ENCODE results near the gene NUP210.

The NUP210 gene

DNA sequence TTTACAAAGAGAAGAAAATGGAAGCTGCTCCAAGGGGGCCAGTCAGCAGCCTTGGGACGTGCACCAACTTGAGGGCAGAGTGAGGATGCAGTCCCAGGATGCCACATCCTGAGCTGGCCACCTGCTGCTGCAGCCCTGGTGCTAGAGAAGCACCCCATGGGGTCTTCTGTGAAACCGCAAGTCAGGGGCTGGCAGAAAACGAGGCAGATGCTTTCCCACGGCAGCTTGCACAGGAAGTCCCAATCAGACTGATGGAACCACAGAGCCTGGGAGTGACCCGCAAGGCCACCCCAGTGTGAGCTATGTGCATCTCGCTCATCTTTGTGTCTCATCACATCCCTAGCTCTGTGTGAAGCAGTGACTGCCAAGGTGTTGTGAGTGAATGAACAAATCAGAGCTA lies 76.5 kb downstream of the NUP210 start:
- H3K9me3 Mint-ChIP-seq = no peaks in the 10 kb centered on the region
- H3K27me3 Mint-ChIP-seq = no peaks in the 10 kb centered on the region
- H3K4me1 Mint-ChIP-seq = peaks cover 23% of the 10 kb centered on the region
- H3K4me3 Mint-ChIP-seq = no peak overlapping the region
- no peak for ATAC-seq
- peaks cover 77% of the 10 kb centered on the region for H3K36me3 Mint-ChIP-seq
- H3K27ac Mint-ChIP-seq = no peak overlapping the region

DNA sequence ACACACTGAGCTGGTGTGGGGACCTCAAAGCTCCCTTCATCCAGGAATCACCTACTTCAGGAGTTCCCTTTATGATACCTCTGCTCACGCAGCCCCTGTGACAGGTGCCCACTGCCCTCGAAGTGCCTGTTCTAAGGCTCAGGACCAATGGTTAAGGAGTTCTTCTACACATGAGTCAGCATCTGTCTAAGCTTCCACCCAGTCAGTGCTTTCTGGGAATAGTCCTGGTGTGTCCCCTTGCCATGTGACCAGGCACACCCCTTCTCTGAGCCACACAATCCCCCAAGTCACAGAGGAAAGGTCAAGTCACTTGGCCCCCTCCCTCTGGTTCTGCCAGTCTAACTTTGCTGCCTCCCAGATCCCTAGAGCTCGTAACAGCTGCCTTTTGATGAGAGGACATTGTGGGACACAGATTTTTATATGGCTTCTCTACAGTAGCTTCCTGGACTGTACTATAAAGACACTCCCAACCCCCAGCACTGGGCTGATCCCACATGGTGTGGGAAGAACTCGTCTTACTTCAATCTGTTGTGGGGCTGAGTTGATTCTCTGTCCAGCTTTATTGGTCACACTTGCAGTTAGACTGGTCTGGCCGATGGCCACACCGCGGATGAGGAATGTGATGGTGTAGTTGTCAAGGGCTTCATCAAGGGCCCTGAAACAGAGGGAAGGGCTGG lies 78.8 kb downstream of the NUP210 start:
- Mint-ChIP-seq H3K4me3 (no peak overlapping the region), H3K27me3 (no peaks in the 10 kb centered on the region), H3K9me3 (no peaks in the 10 kb centered on the region), H3K27ac (peak overlapping the region; percentile 35), H3K36me3 (peaks cover 84% of the 10 kb centered on the region), H3K4me1 (peaks cover 19% of the 10 kb centered on the region)
- no peak for ATAC-seq

DNA sequence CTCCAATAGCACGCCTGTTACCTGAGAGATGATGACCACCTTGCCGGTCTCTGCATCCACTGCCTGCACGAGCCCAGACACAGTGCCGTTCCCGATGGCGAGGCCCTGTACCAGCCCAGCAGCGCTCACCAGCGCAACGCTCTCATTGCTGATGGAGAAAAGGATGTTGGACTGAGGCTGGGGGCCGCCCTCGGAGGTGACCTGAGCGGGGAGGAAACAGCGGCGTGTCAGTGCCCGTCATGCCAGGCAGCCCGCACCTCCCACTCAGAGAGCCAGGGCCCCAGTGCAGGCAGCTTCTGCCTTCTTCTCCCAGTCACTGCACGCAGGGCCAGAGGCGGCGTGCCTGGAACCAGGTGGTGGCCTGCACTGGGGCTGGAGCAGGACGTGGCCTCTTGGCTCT lies 80.3 kb downstream of the NUP210 start:
- Mint-ChIP-seq H3K27ac (no peak overlapping the region), H3K4me1 (peaks cover 26% of the 10 kb centered on the region), H3K27me3 (no peaks in the 10 kb centered on the region), H3K9me3 (no peaks in the 10 kb centered on the region), H3K36me3 (peaks cover 84% of the 10 kb centered on the region), H3K4me3 (no peak overlapping the region)
- no peak for ATAC-seq

DNA sequence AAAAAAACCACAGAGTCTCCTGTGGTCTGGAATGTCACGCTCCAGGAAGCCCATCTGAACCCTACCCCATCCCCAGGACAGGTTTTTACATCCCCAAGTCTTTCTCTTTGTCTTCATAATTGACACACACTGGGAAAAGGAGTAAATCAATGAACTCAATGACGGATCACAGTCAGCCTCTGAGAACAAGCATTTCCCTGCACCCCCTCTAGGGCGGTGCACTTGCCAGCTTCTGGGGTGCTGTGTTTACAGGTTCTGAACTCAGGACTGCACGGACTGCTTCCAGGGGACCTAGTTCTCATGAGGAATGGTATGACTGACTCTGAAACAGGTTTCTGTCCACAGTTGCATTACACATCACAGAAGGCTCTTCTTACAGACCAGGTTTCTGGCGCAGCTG lies 81.1 kb downstream of the NUP210 start:
- ATAC-seq = no peak
- H3K4me3 Mint-ChIP-seq = no peak overlapping the region
- H3K36me3 Mint-ChIP-seq = peaks cover 83% of the 10 kb centered on the region
- peaks cover 34% of the 10 kb centered on the region for H3K4me1 Mint-ChIP-seq
- peak overlapping the region; percentile 84 for H3K27ac Mint-ChIP-seq
- no peaks in the 10 kb centered on the region for H3K9me3 Mint-ChIP-seq
- no peaks in the 10 kb centered on the region for H3K27me3 Mint-ChIP-seq

DNA sequence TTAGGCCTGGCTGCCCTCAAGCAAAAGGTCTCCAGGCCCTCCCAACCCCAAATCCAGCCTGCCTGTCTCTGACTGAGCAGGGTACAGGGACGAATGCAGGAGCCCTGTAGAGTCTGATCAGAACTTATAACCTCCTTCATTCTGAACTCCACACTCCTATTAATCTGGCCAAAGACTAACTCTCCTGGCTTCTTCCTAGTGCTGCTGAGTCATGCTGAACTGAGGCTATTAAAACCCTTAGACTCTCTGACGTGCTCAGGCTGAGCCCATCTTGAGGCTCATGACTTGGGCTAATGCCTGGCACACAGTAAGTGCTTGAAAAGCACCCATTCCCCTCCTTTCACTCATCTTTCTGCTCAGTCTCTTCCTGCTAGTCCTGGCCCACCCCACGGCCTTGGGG lies 81.9 kb downstream of the NUP210 start:
- H3K4me3 Mint-ChIP-seq = no peak overlapping the region
- H3K36me3 Mint-ChIP-seq = peaks cover 82% of the 10 kb centered on the region
- no peak for ATAC-seq
- H3K27me3 Mint-ChIP-seq = no peaks in the 10 kb centered on the region
- peaks cover 42% of the 10 kb centered on the region for H3K4me1 Mint-ChIP-seq
- no peaks in the 10 kb centered on the region for H3K9me3 Mint-ChIP-seq
- peak overlapping the region; percentile 84 for H3K27ac Mint-ChIP-seq

DNA sequence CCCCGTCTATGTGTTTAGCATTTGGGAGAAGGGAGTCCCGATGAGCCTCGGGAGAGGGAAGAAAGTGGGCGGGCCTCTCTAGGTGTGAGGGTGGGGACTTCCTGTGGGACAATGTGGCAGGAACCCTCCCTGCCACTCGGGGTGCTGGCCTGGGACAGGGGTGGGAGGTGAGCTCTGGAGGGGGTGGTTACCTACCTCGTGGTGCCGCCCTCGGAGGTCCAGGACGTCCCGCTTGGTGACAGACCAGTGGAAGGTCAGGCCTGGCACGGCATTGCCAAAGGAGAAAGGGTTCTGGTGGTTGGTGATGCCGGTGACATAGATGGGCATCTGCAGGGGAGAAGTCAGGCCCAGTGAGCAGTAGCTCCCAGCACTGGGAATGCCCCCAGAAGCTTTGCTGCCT lies 83.5 kb downstream of the NUP210 start:
- Mint-ChIP-seq H3K27me3 (no peaks in the 10 kb centered on the region), H3K9me3 (no peaks in the 10 kb centered on the region), H3K27ac (peak overlapping the region; percentile 77), H3K36me3 (peaks cover 80% of the 10 kb centered on the region), H3K4me3 (no peak overlapping the region), H3K4me1 (peaks cover 58% of the 10 kb centered on the region)
- ATAC-seq = no peak

DNA sequence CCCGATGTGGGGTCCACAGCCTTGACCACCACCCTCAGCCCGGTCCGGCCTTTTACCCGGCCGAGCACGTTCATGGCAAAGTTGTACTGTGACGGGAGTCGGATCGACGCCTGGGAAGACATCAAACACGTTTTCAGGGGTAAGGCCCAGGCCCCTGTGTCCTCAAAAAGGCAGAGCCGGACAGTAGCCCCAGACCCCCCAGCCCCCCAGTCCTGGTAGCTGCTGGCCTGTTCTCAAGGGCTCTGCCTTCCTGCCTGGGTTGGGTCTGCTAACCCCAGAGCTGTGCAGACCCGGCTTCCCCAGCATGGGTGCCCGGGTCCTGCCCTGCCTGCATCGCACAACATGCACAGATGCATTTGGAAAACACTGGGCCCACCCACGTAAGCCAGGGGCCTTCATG lies 84.6 kb downstream of the NUP210 start:
- Mint-ChIP-seq H3K27me3 (no peaks in the 10 kb centered on the region), H3K9me3 (no peaks in the 10 kb centered on the region), H3K4me3 (no peak overlapping the region), H3K27ac (peak overlapping the region; percentile 88), H3K4me1 (peaks cover 65% of the 10 kb centered on the region), H3K36me3 (peaks cover 78% of the 10 kb centered on the region)
- ATAC-seq = no peak

DNA sequence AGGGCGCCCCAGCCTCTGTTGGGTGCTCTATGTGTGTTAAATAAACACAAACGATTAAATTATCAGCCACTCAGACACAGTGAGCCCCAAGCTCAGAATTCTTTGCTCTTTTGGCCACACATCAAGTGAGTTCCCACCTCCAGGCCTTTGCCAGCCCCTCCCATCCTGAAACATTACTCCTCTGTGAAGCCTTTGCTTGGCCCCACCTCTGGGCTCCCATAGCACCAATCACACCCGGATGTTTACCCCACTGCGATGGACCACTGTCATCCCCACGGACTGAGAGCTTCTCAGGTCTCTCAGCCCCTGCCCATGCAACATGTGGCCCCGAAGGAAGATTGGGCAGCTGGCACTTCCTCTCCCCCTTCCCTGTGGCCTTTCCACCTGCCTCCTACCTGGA lies 85.1 kb downstream of the NUP210 start:
- Mint-ChIP-seq H3K27ac (peak overlapping the region; percentile 88), H3K36me3 (peaks cover 79% of the 10 kb centered on the region), H3K9me3 (no peaks in the 10 kb centered on the region), H3K4me1 (peaks cover 64% of the 10 kb centered on the region), H3K27me3 (no peaks in the 10 kb centered on the region), H3K4me3 (no peak overlapping the region)
- ATAC-seq = no peak

DNA sequence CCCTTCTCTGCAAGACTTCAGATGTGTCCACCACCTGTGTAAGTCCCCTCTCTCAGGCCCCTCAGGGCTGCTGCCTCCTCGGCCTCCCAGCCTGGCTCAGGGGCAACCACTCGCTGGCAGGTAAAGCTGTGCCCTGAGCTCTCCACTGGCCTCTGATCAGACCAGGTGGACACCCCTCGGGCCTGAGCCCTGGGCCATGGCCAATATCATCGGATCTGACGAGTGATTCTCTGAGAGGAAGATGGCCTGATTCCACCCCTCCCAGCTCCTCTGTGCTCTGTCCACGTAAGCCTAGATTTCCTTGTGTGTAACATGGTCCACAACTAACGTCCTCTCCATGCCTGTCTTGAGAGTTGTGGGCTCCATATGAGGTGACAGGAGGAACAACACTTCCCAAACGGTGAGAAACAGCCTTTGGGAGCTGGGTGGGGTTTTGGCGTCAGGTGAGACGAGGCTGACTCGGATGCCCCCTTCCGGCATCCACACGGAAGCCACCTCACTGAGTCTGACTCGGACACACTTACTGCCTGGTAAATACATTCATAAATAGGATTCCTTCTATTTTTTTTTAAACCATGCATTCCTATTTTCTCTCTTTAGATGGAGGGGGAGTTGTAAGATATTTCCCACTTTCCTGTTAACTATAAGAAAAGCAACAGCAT lies 86.8 kb downstream of the NUP210 start:
- Mint-ChIP-seq H3K9me3 (no peaks in the 10 kb centered on the region), H3K27ac (peak overlapping the region; percentile 88), H3K27me3 (no peaks in the 10 kb centered on the region), H3K36me3 (peaks cover 79% of the 10 kb centered on the region), H3K4me1 (peaks cover 47% of the 10 kb centered on the region), H3K4me3 (peak overlapping the region; percentile 29)
- ATAC-seq = no peak

DNA sequence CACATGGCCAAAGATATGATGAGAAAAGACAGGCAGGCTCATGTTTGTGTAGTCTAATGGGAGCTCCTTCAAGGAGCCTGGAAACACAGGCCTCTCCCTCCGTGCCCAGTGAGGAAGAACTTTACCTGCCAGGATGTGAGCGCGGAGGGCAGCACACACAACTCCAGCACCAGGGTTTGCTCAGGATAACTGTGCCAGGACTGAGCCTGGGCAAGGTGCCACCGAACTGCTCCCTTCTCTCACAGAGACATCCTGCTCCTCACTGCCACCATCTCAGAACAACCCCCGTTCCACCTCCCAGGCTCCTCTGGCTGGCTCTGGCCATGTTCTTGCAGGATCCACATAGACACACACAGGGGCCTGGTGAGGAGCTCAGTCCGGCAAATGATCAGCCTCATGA lies 87.4 kb downstream of the NUP210 start:
- peak overlapping the region; percentile 88 for H3K27ac Mint-ChIP-seq
- peaks cover 46% of the 10 kb centered on the region for H3K4me1 Mint-ChIP-seq
- no peaks in the 10 kb centered on the region for H3K27me3 Mint-ChIP-seq
- ATAC-seq = no peak
- H3K4me3 Mint-ChIP-seq = peak overlapping the region; percentile 40
- H3K9me3 Mint-ChIP-seq = no peaks in the 10 kb centered on the region
- peaks cover 80% of the 10 kb centered on the region for H3K36me3 Mint-ChIP-seq

DNA sequence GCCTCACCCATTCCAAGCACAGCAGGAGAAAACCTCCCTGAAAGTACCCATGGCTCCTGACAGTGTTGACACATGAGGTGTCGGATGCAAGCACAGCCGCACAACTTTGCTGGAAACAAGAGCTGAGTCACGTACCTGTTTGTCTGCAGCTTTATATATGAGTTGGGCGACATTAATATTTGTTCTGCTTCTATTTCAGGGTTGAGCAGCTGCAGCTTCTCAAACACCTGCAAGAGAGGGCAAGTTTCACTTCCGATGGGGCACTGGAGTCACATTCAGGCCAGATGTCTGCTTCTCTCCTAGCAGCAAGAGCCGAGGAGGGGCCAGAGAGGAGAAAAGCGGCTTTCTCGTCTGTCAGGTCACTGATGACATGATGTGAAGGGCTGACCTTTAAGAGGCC lies 88.0 kb downstream of the NUP210 start:
- Mint-ChIP-seq H3K4me3 (peak overlapping the region; percentile 40), H3K9me3 (no peaks in the 10 kb centered on the region), H3K27me3 (no peaks in the 10 kb centered on the region), H3K36me3 (peaks cover 80% of the 10 kb centered on the region), H3K4me1 (peaks cover 46% of the 10 kb centered on the region), H3K27ac (peak overlapping the region; percentile 88)
- peak; percentile 97 for ATAC-seq

DNA sequence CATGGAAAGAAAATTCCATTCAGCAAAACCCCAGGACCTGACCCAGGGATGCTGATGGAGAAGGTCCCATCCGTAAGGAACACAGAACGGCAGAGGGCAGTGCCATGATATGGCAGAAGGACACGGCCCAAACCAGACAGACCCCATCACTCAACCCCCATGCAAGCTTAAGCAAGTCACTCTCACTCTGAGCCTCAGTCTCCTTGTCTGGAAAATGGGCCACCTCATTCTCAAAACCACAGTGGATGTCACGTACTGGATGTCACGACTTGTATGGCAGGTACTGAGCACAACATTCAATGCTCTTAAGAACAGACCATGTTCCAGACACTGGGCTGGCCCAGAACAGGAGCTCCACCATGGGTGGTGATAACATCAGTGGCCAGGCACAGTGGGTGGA lies 90.4 kb downstream of the NUP210 start:
- Mint-ChIP-seq H3K27me3 (no peaks in the 10 kb centered on the region), H3K9me3 (no peaks in the 10 kb centered on the region), H3K36me3 (peaks cover 82% of the 10 kb centered on the region), H3K4me3 (no peak overlapping the region), H3K4me1 (peaks cover 43% of the 10 kb centered on the region), H3K27ac (no peak overlapping the region)
- no peak for ATAC-seq

DNA sequence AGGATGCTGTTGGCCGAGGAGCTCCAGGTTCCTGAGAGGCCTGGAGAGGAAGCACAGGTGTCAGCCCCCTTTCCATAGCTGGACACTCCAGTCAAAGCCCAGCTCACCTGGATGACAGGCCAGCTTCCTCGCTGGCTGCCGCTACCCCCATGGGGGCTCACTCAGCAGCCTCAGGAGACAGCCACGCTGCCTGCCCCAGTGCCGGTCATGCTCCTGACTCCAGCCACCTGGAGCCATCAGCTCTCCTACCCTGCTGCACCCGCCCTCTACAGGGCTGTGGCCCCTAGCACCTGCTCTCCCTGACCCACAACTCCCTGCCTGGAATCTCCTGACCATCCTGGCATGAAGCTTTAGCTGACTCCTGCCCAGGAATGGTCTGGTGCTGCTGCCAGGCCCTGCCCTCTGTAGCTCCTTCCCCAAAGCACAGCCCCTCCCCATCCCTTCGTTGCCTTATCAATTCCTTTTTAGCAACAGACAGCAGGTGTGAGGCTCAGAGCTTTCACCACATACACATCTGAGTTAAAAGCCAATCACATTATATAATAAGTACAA lies 94.2 kb downstream of the NUP210 start:
- no peaks in the 10 kb centered on the region for H3K9me3 Mint-ChIP-seq
- H3K27ac Mint-ChIP-seq = peak overlapping the region; percentile 69
- ATAC-seq = no peak
- H3K4me1 Mint-ChIP-seq = peaks cover 6% of the 10 kb centered on the region
- no peaks in the 10 kb centered on the region for H3K27me3 Mint-ChIP-seq
- H3K36me3 Mint-ChIP-seq = peaks cover 77% of the 10 kb centered on the region
- H3K4me3 Mint-ChIP-seq = peak overlapping the region; percentile 45

DNA sequence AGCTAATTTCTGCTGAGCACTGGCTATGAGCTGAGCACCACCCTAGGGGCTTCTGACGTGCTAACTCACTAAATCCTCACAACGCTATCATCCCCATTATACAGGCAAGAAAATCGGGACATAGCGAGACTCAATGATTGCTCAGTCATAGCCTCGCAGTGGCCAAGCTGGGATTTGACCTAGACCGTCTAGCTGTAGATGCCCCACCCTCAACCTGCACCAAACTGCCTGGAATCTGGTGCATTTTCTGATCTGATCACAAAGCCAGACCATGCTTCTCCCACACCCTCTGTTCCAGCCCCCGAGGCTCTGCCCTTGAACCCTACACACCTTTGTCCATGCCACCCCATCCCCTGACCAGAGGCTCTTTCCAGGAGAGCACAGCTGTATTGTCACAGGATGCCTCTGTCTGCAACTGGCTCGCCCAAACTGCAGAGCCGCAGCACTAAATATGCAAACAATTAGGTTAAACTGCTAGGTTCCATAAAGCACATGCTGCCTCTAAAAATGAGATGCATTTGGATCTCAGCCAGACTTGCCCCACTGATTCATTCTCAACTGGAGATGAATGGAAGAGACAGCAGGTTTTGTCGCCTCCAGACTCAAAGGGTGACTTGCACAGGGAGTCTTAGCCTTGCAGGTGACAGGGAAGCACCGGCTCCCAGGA lies 95.2 kb downstream of the NUP210 start:
- Mint-ChIP-seq H3K27me3 (no peaks in the 10 kb centered on the region), H3K4me3 (no peak overlapping the region), H3K9me3 (no peaks in the 10 kb centered on the region), H3K36me3 (peaks cover 77% of the 10 kb centered on the region), H3K27ac (peak overlapping the region; percentile 69), H3K4me1 (peaks cover 6% of the 10 kb centered on the region)
- no peak for ATAC-seq

DNA sequence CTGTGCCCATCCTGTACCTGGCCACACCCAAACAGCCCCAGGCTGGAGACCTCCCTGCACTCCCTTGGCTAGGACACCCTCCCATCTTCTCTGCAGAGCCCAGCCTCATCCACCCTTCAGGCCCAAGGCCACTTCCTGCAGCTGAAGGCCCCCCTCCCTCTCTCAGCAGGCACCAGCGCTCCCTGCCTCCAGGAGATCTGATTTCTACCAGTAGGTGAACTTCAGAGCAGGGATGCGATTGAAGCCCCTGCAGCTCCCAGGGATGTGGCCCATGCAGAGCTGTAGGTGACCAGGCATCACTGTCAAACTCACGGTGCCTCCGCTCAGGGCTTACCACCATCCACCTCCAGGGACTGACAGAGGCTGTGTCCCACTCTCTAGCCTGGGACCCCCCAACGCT lies 96.3 kb downstream of the NUP210 start:
- no peak overlapping the region for H3K4me3 Mint-ChIP-seq
- H3K36me3 Mint-ChIP-seq = peaks cover 77% of the 10 kb centered on the region
- no peak for ATAC-seq
- H3K27ac Mint-ChIP-seq = peak overlapping the region; percentile 69
- no peaks in the 10 kb centered on the region for H3K27me3 Mint-ChIP-seq
- peaks cover 6% of the 10 kb centered on the region for H3K4me1 Mint-ChIP-seq
- H3K9me3 Mint-ChIP-seq = no peaks in the 10 kb centered on the region
